Vagina (tissue), 2 donors: ENCODE data around the gene NDUFB10. TPM values are rescaled to one million over a fixed set of nuclear protein-coding genes. Genes with fewer than 3 reads are reported as not detected.

Experiments used
- DNase-seq, 2 donors: peaks; one replicate each; pipeline ENCODE4 v3.0.0-alpha.2; 2017; ENCODE audit errors: extremely low spot score in 2 of 2
- H3K27ac ChIP-seq: fragments of 200-600 bp; sonication (generic); one replicate; pipeline ENCODE4 v1.5.1; 2019
- H3K27me3 ChIP-seq: fragments of 200-600 bp; sonication (generic); one replicate; pipeline ENCODE4 v1.5.1; 2019
- H3K36me3 ChIP-seq, 2 donors: fragments of 200-600 bp; sonication (generic); one replicate each; pipeline ENCODE4 v1.5.1; 2017 to 2019
- H3K4me1 ChIP-seq: fragments of 200-600 bp; sonication (generic); one replicate; pipeline ENCODE4 v1.5.1; 2019
- H3K4me3 ChIP-seq, 2 donors: fragments of 200-600 bp; sonication (generic); 1 replicate in 1 of 2; 2 replicates in 1 of 2; pipeline ENCODE4 v1.5.1; 2016 to 2019
- H3K9me3 ChIP-seq: fragments of 200-600 bp; sonication (generic); one replicate; pipeline ENCODE4 v1.5.1; 2019
- CTCF ChIP-seq, 3 experiments: fragments of 450-650 bp in 2 of 3; fragments of 200-600 bp in 1 of 3; sonication (generic) in 1 of 3; IDR thresholded peaks; one replicate each; pipeline ENCODE4 v1.5.1; 2017 to 2019; ENCODE audit warnings: antibody characterized with exemption in 3 of 3, mild to moderate bottlenecking in 2 of 3, moderate library complexity in 2 of 3
- POLR2A ChIP-seq, 2 donors: fragments of 450-650 bp; IDR thresholded peaks; one replicate each; pipeline ENCODE4 v1.6.1; 2017; ENCODE audit warnings: antibody characterized with exemption in 2 of 2, mild to moderate bottlenecking in 2 of 2, moderate library complexity in 2 of 2
- POLR2AphosphoS5 ChIP-seq, 2 donors: sonication (generic); formaldehyde crosslinking; IDR thresholded peaks; one replicate each; pipeline ENCODE4 v1.9.0; 2017; ENCODE audit warnings: antibody characterized with exemption in 2 of 2, mild to moderate bottlenecking in 2 of 2, low read depth in 1 of 2; ENCODE audit not compliant: insufficient read depth in 1 of 2
- intact Hi-C: fragments of 100-400 bp; cut with DNase I; formaldehyde crosslinking; loops from one replicate; pipeline ENCODE4 v1.15.1; 2023
- total RNA-seq: library from RNA; depleted of rRNA; stranded (reverse); fragments of >200 nt; gene quantifications from one replicate; pipeline ENCODE4 v1.2.3, GENCODE V29; 2016

NDUFB10 gene
- total RNA-seq, 1 donor from 2014 or later, result 132 TPM

DNA sequence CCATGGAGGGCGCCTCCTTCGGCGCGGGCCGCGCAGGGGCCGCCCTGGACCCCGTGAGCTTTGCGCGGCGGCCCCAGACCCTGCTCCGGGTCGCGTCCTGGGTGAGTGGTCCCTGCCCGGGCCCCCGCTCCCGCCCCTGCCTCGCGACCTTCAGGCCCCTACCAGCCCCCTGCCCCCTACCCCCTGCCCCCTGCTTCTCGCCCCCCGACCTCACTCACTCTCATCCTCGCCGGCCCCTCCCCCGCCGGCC, 30.7 kb downstream of the NDUFB10 start:
- Histone ChIP-seq H3K9me3 (no peaks in the 10 kb centered on the region), H3K27ac (no peak overlapping the region), H3K27me3 (peaks cover 9% of the 10 kb centered on the region), H3K4me1 (peaks cover 29% of the 10 kb centered on the region), H3K36me3 (peaks cover 0 to 13% of the 10 kb centered on the region in 2 donors), H3K4me3 (peak overlapping the region; percentile 20 to 25)
- no peak for DNase-seq
- TF ChIP-seq POLR2A (IDR thresholded peaks at IDR 0.05) (no peak), CTCF (IDR thresholded peaks at IDR 0.05) (no peak), POLR2AphosphoS5 (IDR thresholded peaks at IDR 0.05; ENCODE audit: insufficient read depth in 1 of 2, low read depth in 1 of 2) (no peak)
- intact Hi-C loops, result no loop called here

DNA sequence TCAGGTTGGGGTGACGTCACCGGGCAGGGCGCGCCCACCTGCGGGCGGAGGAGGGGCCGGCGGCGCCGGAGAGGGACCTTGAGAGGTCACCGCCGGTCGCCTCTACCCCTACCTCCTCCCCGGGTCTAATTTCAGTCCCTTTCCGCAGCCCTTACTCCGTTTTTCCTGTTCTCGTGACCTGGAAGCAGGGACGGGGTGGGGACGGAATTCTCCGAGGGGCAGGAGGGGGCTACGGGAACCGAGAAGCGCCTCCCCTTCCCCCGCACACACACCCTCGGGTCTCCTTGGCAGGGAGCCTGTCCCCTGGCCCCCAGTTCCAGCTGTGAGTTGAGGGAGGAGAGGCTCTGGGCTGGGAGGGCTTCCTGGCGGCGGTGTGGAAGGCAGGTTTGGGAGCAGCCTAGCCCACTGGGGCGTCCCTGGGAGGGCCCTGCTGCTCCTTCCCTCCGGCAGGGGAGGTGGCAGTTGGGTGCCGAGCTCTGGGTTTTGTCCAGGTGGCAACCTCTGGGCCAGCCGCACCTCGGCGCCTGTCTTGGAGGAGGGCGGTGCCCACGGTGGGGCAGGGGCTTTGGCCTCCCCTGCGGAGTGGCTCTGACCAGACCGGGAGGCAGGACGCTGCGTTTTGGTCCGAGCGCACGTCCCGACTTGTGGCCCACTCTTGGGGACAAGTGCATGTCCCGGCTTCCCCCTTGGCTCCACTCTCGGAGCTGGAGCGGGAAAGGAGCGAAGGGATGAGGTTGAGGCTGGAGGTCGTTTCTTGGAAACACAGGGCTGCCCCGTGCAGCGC, 31.2 kb downstream of the NDUFB10 start:
- H3K9me3 ChIP-seq, result no peaks in the 10 kb centered on the region
- peak overlapping the region; percentile 20 to 25 for H3K4me3 ChIP-seq
- peaks cover 24% of the 10 kb centered on the region for H3K4me1 ChIP-seq
- no peak overlapping the region for H3K27ac ChIP-seq
- H3K27me3 ChIP-seq, result peaks cover 9% of the 10 kb centered on the region
- intact Hi-C loops, result no loop called here
- TF ChIP-seq CTCF (IDR thresholded peaks at IDR 0.05), result no peak
- TF ChIP-seq POLR2A (IDR thresholded peaks at IDR 0.05), result no peak
- TF ChIP-seq POLR2AphosphoS5 (IDR thresholded peaks at IDR 0.05; ENCODE audit: insufficient read depth in 1 of 2, low read depth in 1 of 2), result no peak
- DNase-seq, result no peak
- peaks cover 0 to 13% of the 10 kb centered on the region in 2 donors for H3K36me3 ChIP-seq

DNA sequence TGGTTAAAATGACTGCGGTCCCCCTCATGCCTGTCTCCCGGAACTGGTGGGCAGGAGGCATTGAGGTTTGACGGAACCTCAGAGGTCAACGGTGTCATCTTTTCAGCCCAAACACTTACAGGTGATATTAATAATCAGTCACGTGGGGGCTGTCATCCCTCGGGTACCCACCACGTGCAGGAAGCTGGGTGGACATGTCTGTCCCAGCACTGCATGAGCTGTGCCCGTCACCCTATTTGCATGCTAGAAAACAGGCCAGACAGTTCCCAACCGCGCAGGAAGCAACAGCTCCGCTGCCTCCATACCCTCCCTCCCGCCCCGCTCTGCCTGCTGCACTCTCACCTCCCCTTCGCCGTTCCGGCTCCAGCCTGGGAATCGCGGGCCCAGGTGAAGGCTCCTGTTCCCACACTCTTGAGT, 31.8 kb downstream of the NDUFB10 start:
- no peak for DNase-seq
- Histone ChIP-seq H3K27ac (no peak overlapping the region), H3K36me3 (peaks cover 0 to 7% of the 10 kb centered on the region in 2 donors), H3K4me1 (peaks cover 24% of the 10 kb centered on the region), H3K4me3 (peak overlapping the region; percentile 29 to 41), H3K27me3 (peaks cover 9% of the 10 kb centered on the region), H3K9me3 (no peaks in the 10 kb centered on the region)
- intact Hi-C loops, result no loop called here
- TF ChIP-seq POLR2AphosphoS5 (IDR thresholded peaks at IDR 0.05; ENCODE audit: insufficient read depth in 1 of 2, low read depth in 1 of 2) (no peak), CTCF (IDR thresholded peaks at IDR 0.05) (no peak), POLR2A (IDR thresholded peaks at IDR 0.05) (no peak)

DNA sequence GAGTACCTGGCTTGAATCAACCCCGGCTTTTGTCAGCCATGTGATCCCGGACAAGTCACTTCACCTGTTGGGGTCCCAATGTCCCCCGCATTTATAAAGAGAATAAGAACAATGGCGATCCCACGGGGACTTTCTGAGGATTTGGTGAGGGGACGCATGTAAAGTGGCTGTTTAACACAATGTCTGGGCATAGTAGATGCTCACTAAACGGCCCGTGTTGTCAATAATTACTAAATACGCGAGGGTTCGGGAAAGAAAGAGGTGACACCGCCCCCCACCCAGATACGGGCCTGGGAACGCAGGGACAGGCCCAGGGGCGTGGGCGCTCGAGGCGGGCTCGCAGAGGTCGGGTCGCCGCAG, 32.2 kb downstream of the NDUFB10 start:
- Histone ChIP-seq H3K4me3 (peak overlapping the region; percentile 29 to 41), H3K27ac (no peak overlapping the region), H3K9me3 (no peaks in the 10 kb centered on the region), H3K27me3 (peaks cover 9% of the 10 kb centered on the region), H3K4me1 (peaks cover 24% of the 10 kb centered on the region), H3K36me3 (peaks cover 0 to 3% of the 10 kb centered on the region in 2 donors)
- no peak for DNase-seq
- intact Hi-C loops, result no loop called here
- TF ChIP-seq POLR2AphosphoS5 (IDR thresholded peaks at IDR 0.05; ENCODE audit: insufficient read depth in 1 of 2, low read depth in 1 of 2), result no peak
- TF ChIP-seq POLR2A (IDR thresholded peaks at IDR 0.05), result no peak
- no peak for TF ChIP-seq CTCF (IDR thresholded peaks at IDR 0.05)

GRCh38 chr16:1991948-1992703, 32.8 kb downstream of the NDUFB10 start:
- Histone ChIP-seq H3K4me1 (peaks cover 24% of the 10 kb centered on the region), H3K36me3 (no peaks in the 10 kb centered on the region), H3K9me3 (no peaks in the 10 kb centered on the region), H3K27me3 (peaks cover 9% of the 10 kb centered on the region), H3K27ac (no peak overlapping the region), H3K4me3 (peak overlapping the region; percentile 29 to 41)
- DNase-seq, result no peak
- intact Hi-C loops, result no loop called here
- TF ChIP-seq POLR2AphosphoS5 (IDR thresholded peaks at IDR 0.05; ENCODE audit: insufficient read depth in 1 of 2, low read depth in 1 of 2) (peak in 1 of 2 donors; percentile 50), CTCF (IDR thresholded peaks at IDR 0.05) (no peak), POLR2A (IDR thresholded peaks at IDR 0.05) (peak in 1 of 2 donors; percentile 28)
